GM21786 (cell line): Measurements from ENCODE around the gene AOC3.

ENCODE experiments used
- ATAC-seq: cut with Tn5 transposase; IDR thresholded peaks from one replicate; pipeline ENCODE4 v1.9.1; 2021; ENCODE audit not compliant: unreplicated experiment

Gene AOC3, protein sequence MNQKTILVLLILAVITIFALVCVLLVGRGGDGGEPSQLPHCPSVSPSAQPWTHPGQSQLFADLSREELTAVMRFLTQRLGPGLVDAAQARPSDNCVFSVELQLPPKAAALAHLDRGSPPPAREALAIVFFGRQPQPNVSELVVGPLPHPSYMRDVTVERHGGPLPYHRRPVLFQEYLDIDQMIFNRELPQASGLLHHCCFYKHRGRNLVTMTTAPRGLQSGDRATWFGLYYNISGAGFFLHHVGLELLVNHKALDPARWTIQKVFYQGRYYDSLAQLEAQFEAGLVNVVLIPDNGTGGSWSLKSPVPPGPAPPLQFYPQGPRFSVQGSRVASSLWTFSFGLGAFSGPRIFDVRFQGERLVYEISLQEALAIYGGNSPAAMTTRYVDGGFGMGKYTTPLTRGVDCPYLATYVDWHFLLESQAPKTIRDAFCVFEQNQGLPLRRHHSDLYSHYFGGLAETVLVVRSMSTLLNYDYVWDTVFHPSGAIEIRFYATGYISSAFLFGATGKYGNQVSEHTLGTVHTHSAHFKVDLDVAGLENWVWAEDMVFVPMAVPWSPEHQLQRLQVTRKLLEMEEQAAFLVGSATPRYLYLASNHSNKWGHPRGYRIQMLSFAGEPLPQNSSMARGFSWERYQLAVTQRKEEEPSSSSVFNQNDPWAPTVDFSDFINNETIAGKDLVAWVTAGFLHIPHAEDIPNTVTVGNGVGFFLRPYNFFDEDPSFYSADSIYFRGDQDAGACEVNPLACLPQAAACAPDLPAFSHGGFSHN

DNA sequence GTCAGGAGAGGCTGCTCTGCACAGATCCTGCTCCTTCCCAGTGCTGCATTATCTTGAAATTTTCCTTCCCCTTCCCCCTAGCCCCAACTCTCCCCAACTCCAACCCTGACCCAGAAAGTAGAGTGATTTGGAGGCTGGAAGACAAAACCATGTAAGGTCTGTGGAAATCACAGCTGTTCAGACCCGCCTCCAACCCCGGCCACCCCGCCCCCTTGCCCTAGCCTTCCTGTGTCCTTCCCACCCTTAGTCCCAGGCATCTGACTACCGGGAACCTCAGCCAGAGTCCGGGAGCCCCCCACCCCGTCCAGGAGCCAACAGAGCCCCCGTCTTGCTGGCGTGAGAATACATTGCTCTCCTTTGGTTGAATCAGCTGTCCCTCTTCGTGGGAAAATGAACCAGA is at the start of gene AOC3:
Gene AOC3 (plus strand): TSS at position 246 of the 400 bp plus-strand sequence. CDS start 145 bp downstream, at position 391.
- ATAC-seq, result no peak

- no peak for ATAC-seq
Measured at GRCh38 chr17:42803074-42803883, 47.7 kb upstream of the AOC3 start.

DNA sequence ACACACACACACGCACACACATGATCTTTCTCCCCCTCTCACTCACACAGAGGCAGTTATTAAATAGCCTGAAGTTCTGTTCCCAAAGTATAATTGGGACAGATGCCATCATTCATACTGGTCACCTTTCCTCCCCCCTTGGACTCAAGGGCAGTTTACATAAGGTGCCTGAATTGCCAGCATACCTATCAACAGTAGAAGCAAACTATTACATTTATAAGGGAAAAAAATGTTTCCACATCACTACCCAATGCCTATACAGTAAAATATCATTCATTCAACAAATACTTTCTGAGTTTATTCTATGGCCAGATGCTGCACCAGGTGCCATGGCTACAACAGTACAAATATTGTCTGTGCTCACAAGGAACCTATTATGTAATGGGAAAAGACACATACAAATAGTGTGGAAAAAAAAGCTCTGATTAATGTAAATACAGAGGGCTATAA is 46.1 kb upstream of the AOC3 start:
- ATAC-seq, result no peak

DNA sequence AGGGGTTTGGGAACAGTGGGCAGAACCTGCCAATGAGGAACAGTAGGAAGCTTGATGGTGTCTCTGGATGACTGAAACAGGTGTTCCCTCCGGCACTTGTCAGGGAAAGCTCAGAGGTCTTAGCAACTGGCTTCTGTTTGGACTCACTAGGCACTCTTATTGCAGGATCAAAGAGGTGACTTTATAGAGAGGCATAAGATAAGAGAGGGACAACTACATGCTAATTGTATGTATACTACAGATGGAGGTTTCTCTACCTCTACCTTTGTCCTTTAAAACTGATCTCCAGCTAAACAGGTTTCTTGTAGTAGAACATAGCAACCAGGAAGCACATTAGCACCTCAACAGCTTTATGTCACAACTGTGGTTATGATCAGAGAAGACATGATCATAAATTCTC is 44.8 kb upstream of the AOC3 start:
- no peak for ATAC-seq

GRCh38 chr17:42809250-42809649 is 41.7 kb upstream of the AOC3 start:
- no peak for ATAC-seq

DNA sequence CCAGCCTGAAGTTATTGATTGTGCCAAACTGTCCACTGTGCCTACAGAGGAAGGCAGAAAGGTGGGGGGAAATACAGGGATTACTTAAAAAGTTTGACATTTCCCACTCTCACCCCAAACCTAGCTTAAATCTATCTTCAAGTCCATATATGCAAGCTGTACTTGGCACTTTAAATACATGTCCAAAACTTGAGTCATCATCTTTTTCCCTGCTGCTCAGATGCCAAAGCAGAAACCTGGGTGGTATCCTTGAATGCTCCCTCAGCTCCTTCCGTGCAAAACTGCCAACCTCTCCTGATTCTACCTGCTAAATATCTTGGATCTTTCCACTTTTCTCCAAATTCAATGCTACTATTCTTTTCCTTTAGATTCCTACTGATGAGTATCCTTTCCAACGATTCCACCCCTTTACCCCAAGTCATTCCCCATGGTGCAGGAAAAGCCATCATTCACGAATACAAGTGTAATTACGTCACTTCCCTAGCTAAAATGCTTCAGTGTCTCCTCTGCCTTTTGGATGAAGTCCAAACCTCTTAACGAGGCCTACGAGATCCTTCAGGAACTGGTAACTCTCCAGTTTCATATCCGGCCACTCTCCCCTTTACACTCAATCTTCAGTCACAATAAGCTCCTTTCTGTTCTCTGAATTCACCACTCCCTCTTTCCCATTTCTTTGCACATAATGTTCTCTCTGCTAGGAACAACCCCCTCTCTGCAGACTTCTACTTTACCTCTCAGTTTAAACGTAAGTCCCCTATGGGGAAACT is 36.2 kb upstream of the AOC3 start:
- ATAC-seq, result no peak

DNA sequence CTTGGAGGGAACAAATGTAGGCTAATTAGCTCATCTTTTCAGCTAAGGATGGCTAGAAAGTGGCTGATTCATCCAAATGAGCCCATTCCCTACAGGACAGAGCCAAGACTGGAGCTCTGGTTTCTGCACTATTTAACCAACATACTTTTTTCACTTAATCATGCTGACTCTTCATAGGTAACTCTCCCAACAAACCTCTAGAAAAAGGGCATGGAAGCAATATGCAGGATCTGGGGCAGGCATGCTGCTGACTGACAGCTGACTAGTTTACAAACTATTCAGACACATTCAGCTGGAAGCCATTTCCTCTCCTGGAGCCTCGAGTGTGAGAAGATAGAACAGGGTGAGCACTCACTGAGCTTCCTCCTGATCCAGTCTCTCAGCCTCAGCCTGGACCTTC is 33.1 kb upstream of the AOC3 start:
- no peak for ATAC-seq

DNA sequence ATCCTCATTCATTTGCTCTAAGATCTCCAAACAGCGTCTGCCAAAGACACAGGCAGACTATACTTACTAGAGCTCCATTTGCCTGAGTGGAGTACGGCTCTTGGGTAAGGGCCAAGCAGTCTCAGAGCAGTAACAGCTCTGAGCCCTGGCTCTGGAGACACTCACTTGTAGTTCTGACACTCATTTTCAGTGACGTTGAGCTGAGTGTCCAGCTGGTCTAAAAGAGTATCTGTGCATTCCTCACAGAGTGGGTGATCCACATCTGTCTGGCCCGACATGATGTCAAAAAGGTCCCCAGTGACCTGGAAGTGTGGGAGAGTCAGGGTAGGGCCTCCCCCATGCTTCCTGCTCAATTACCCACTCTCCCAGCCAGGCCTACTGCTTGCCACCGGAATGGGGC is 32.6 kb upstream of the AOC3 start:
- no peak for ATAC-seq

- no peak for ATAC-seq
Measured at GRCh38 chr17:42819939-42820535, 31.0 kb upstream of the AOC3 start.

- no peak for ATAC-seq
Measured at GRCh38 chr17:42821176-42821575, 29.8 kb upstream of the AOC3 start.

DNA sequence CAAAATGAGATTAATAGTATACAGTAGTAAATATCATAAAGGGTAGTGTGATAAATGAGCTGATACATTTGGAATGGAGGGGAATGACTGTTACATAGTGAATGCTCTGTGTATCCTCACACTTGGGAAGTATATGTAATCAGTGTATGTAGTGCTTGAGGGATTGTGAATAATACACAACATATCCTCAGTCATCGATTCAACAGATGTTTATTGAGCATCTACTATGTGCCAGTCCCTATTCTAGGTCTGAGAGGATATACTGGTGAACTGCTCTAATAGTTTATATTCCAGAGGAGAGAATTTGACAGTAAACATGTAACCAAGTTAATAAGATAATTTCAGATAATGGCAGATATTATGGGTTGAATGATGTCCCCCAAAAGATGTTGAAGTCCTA is 23.5 kb upstream of the AOC3 start:
- ATAC-seq, result no peak

GRCh38 chr17:42830971-42831370 is 20.0 kb upstream of the AOC3 start:
- ATAC-seq, result no peak

GRCh38 chr17:42832213-42832933 is 18.6 kb upstream of the AOC3 start:
- no peak for ATAC-seq

DNA sequence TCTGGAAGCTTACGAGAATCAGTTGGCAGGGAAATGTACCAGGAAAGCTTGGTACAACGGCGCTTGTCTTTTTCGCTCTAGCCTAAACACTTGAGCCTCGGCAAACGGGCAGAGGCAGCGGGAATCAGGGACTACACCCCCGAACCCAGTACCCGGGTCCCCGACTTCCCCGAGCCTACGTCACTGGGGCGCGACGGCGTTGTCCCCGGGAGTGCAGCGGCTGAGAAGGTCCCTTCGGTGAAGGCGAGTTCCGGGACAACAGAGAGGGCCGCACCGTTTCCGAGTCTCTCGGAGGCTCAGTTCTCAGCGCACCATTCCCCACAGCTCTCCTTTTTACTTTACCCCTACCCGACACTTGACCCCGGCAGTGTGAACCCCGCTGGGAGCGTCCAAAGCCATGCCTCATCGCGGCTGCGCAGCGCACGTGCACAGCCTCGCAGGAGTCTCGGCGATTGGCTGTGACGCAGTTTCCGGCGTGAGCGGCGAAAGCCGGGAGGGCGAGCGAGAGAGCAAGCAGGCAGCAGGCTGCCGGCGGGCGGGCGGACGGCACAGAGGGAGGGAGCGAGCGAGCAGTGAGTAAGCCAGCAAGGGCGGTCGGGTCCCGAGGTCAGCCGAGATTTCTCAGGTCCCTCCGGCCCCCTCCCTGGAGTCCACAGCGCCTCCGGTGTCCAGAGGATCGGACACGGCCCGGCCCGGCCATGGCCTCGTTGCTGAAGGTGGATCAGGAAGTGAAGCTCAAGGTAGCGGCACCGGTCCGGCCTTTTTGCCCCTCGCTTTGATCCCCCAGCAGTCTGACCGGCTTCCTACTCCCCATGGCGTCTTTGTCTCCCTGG is 17.8 kb upstream of the AOC3 start, which contains the start of gene PSME3:
Gene PSME3 (plus strand): TSS at position 464 of the 833 bp plus-strand sequence. CDS start 235 bp downstream, at position 699.
- peak; percentile 88 for ATAC-seq

DNA sequence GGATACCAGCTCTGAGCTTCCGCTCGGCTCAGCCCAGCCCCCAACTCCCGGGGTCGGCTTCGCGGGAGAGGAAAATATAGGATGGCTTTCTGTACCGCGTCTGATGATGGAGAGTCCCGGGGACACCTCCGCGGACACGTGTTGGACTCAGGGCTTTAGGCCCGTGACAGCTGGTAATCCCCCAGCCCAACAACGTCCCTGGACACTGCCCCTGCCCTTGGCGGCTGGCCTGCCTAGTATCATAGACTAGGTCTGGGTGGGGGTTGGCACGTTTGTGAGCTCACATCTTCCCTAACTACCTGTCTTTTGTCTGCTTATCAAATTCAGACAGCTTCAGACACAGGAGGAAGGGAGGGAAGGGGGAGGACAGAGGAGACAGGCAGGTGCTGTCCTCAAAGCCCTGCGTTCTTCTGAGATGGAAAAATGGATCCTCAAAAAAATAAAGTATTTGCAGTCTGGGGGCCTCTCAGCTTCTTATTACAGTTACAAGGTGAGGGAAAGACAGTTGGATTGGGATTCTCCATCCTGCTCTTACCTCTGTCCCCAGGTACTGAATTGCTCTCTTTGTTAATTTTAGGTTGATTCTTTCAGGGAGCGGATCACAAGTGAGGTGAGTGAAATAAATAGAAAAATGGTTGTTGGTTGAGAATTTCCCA is 17.1 kb upstream of the AOC3 start:
- peak; percentile 12 for ATAC-seq

- ATAC-seq, result no peak
Measured at GRCh38 chr17:42835732-42836131, 15.3 kb upstream of the AOC3 start.

GRCh38 chr17:42841975-42842685 is 8.9 kb upstream of the AOC3 start:
- no peak for ATAC-seq
